NCI-H526 (cell line): ENCODE data around the gene SLC25A41.
A peak's percentile ranks its signal among the peaks of the same experiment; 100 is the strongest.

Experiments used
- DNase-seq, 2 experiments: peaks; one replicate each; lab custom pipeline; 2025; lab: John Stamatoyannopoulos, UW

The SLC25A41 gene

DNA sequence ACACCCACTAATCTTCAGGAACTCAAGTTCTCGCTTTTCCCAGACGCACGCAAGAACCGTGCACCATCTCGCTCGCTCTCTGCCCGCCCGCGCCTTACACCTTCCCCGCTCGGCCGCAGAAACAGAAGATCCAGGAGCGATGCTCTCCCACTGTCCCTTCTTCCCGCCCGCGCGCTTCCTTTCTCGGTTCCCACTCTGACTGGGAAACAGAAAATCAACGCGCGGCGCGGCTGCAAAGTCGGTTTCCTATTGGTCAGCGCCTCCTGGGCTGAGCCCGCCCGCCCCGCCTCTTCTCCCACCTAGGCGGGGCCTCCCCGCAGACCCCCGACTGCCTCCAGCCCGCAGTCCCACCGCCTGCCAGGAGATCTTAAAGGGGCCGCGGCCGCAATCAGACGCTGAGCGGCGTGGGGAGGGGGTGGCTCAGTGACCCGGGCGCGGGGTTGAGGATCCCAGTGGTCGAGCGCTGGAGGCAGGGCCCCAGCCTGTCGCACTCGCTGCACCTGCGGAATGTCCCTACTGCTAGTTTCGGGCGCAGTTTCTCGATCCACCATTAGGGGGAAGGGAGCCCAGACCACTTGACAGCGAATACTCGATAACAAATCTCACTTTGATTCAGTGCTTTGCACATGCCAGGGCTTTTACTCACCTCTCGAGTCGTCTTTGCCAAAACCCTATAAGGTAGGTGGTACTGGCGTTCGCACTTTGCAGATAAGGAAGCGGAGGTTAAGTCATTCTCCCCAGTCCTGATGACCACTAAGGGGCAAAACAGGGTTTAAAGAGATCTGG is 26.7 kb upstream of the SLC25A41 start:
- peak; percentile 91 to 97 for DNase-seq

DNA sequence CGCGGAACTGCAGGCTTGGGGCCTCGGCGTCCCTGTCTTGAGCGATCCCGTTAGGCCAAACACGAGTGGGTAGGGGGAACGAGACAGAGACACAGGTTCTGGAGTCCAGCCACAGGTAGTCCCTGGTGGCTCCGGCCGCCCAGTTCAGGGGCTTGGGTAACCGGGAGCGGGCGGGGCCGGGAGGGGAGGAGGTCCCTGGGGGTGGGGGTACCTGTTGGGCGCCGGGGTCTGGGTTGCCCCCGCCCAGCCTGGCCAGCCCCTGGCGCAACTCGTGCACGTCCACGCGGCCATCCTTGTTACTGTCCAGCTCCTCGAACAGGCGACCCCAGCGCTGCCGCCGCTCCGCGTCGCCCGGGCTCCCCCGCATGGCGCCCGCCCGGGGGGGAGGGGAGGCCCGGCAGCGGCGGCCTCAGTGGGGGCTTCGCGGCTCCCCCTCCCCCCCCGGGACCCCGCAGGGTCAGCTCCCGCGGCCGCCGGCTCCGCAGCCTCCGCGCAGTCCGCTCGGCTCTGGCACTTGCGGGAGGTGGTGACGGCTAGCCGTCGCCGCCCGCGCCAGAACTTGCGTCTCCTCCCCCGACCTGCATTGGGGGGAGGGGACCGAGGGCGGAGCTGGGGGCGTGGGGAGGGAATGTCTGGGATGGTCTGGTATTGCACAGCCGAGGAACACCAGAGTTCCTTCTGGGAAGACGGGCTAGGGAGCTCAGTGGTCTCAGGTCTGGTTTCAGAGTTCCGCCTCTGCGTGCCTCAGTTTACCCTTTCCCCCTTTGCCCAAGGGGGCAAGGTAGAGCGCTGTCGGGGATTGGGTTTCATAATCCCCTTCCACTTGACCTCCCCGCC is 25.9 kb upstream of the SLC25A41 start, which contains the start of gene SLC25A23:
Gene SLC25A23 (minus strand): TSS at position 531 of the 837 bp plus-strand sequence. CDS start 164 bp downstream, at position 367.
- DNase-seq, result peak; percentile 68 to 72

DNA sequence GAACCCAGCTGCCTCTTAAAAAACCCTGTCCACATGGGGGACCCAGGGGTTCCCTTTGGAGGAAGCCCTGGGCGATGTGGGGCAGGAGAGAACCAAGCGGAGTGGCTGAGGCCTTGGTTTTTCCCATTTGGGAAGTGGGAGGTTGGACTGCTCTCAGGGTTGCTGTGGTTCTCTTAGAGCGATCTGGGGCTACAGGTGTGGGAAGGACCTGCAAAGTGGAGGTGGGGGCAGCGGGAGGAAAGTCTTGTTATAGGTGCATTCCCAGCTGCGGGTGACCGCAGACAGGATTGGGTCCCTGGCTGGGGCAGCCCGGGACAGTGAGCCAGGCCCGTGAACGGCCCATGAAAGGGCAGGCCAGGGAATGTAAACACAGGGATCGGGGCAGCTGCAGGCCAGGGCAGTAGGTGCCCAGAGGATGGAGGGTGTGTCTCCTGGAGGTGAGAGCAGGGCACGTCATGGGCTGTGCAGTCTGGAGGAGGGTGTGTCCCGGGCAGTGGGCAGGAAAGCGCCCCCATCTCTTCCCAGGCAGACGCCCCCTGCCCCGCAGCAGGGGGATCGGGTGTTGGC is 25.2 kb upstream of the SLC25A41 start:
- no peak for DNase-seq

DNA sequence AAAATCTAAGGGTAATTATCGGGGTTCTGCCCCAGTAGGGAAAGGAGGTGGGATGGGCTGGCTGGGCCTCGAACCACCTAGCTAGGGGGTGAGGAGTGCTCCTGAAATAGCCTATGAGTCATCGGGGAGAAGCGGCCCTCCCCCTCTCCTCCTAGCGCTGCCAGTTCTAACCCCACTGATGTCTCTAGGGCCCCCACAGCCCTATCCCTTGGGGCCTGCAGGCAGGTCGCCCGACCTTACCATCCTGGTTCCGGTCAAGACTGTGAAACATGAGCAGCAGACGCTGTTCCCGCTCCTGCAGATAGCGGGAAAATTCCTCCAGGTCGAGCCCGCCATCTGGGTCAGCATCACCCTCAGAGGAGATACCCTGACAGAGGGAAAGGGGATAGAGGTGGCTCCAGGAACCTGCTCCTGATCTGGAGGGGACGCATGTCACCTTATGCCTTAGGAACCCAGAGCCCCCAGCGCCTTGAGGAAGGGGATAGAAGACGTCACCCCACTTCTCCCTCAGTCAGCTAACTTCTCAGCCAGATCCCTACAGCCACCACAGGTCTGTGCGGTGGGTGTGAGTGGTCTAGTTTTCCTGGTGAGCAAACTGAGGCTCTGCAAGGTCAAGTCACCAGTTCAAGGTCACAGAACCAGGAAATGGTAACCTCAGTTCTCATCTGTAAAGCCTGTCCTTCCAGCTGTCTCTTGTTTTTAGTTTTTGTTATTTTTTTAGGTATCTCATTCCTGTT is 24.6 kb upstream of the SLC25A41 start:
- DNase-seq, result no peak

DNA sequence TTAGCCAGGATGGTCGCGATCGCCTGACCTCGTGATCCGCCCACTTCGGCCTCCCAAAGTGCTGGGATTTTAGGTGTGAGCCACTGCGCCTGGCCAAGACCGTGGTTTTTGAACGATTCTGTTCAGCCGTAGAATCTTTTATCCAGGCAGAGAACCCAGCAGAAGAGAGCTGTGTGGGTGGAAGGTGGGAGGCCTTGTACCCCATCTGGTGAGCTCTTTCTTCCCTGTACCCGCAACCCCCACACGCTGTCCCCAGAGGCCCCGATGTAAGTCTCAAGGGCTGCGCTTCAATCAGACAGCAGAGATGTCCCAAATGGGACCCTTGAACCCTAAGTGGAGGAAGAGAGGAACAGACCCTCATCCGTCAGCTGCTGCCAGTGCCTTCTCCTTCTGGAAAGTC is 22.4 kb upstream of the SLC25A41 start:
- no peak for DNase-seq

DNA sequence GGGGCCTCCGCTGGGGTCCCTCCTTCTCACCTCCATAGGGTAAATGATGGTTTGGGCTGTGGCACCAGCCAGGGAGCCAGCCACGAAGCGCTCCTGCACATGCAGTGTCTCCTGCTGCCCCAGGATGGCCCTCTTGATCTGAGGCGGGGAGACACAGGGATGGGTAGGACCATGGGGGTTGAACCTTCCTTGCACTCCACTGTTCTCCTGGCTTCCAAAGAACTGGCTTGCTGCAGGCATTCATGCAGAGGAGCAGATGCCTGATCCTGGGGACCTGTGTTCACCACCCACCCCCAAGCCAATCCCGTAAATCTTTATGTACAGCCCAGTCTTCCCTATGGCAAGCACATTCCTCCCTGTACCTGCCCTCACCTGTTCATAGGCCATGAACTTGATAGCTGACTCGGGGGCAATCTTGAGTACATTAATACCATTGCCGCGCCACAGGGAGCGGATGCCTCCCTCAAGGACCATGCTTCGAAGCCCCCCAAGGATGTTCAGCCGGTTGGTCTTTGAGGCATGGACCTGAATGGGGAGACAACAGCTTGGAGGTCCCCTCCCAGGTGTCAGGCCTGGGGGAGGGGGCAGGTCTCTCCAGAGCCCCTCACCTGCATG is 20.5 kb upstream of the SLC25A41 start:
- no peak for DNase-seq

DNA sequence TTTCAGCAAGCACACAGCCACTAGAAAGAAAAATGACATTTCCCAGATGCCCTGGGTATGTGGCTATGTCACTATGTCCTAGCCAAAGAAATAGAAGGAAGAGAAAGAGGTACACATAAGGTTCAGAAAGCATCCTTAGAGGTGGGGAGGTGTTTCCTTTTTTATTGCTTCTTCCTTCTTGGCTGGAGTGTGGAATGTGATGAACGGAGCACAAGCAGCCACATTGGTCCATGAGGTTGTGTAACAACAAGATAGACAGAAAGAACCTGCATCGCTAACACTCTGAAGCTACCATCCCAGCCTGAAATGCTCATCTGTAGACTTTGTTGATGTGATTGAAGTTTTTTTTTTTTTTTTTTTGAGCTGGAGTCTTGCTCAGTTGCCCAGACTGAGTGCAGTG is 19.3 kb upstream of the SLC25A41 start:
- no peak for DNase-seq

DNA sequence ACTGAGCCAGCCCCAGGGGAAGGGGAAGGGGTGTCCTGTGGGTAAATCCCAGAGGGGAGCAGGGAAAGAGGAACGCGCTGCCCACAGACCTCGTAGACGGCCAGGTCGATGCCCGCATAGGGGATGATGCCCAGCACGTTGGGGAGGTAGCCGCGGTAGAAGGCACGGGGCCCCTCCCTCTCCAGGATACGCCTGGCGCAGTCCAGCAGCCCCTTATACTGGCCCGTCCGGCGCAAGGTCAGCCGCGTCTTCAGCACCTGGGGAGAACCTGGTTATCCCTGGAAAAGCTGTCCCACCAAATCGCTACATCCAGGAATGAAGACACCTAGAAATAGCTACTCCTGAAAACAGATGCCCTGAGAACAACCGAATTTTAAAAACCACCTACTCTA is 18.7 kb upstream of the SLC25A41 start:
- DNase-seq, result no peak

DNA sequence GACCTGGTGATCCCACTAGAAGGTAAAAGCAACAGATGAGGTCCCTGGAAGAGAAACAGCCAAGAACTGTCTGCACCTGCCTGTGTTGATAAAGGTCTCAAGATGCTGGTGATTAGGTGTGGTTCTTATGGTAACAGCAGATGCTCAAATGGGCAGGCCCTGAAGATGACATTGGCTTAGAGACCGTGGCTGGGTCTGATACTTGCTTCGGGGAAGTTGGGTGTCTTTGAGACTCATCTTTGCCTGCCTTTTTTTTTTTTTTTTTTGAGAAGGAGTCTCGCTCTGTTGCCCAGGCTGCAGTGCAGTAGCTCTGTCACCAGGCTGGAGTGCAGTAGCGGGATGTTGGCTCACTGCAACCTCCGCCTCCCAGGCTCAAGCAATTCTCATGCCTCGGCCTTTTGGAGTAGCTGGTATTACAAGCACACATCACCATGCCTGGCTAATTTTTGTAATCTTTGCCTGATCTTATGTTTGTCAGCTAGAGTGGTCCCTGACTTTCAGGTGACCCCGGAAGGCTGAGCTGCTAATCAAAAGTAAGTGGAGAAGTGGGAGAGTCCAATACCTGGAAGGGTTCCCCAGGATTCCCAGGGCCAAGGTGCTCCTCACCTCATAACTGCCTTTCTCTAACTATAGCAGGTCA is 18.1 kb upstream of the SLC25A41 start:
- no peak for DNase-seq

DNA sequence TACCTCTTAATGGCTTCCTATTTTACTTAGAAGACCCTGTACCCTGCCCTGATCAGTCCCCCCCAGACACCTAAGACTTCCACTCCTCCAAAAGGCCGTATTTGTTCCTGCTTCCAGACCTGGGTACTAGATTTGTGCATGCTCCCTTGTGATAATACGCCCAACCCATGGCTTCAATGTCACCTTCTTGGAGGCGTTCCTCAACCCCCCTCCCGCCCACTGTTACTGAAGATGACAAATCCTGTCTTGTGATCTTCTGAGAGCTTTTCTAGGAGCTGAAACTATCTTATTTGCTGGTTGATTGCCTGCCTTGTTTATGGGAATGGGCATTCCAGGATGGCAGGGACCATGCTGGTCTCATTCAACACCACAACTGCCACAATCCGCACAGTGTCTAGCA is 16.6 kb upstream of the SLC25A41 start:
- DNase-seq, result no peak

DNA sequence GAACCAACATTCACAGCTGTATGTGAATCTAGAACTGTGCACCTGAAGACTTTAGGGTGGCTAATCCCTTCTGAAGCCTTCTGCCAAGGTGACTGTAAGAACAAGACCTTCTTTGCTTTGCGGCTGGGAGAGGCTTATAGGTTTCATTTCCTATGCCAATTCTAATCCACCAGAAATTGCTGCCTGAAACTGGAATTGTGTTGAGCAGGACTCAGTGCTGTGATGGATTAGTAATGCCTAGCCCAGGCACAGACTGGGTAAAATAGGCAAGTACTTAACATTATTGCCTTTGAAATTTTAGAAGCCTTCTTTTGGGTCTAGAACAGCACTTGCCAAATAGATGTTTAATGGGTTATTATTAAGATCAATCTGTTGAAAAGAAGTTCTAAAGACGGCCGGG is 14.5 kb upstream of the SLC25A41 start:
- no peak for DNase-seq

DNA sequence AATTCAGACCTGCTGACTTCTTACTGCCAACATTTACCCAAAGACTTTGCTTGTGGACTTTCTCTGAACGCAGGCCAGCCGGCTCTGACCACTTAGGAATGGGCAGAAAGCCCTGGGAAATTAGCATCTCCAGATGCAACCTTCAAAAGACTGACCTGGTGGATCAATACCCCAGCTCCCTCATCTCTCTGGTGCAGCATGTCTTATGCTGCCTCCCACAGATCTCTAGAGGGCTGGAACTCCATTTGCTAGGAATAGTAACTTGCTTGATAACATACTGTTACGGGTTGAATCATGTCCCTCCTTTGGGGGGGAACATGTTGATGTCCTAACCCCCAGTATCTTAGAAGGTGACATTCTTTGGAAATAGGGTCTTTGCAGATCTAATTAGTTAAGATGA is 12.9 kb upstream of the SLC25A41 start:
- DNase-seq, result no peak

DNA sequence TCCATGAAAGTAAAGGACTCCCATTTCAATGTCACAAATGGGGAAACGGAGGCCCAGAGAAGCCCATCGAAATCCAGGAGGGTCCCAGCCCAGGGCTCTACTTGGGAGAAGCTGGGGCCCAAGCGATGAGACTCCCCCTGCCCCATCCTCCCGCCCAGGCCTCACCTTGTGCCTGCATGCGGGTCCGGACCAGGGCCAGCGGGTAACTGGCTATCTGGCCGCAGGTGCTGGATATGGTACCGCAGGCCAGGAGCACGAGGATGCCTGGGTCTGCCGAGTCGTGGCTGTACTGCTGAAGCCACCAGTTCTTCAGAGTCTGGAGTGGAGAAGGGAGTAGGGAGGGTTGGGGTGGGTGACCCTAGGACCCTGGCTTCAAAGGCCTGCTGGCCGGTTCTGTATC is 10.4 kb upstream of the SLC25A41 start:
- no peak for DNase-seq

DNA sequence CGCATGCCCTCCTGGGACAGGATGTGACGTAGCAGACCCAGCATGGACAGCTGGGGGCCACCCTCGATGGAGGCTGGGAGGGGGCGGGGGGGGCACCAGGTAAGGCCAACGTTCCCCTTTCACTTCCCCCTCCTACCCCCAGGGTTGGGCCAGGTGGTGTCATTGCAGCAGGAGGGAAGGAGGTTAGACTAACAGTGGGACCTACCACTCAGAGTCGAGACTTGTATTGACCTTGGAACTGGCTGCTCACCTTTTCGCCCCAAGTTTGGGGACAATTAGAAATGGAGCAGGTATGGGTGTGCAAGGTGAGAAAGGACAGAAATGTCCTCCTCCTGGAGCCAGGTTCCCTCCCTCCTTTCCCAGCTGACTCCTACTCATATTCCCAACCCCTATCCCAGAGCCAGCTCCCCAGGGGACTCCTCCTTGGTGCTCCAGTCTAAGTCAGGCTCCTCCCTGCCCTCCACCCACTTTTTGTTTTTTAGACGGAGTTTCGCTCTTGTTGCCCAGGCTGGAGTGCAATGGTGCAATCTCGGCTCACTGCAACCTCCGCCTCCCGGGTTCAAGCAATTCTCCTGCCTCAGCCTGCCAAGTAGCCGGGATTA is 8.6 kb upstream of the SLC25A41 start:
- no peak for DNase-seq

DNA sequence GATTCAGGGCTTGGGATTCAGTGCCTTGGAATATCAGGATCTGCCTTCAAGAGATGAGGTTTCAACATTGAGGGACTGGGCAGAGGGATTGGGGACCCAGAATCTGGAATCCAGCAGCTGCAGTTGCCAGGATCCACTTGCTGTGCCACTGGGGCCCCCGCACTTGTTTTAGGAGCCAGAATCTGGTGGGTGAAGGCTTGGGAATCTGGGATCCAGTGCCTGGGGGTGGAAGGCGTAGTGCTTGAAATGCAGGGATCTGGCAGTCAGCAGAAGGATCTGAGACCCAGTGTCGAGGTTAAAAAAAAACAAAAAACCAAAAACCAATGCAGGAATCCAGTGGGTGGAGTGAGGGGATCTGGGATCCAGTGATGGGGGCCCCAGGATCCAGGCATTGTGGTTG is 7.3 kb upstream of the SLC25A41 start:
- DNase-seq, result no peak

DNA sequence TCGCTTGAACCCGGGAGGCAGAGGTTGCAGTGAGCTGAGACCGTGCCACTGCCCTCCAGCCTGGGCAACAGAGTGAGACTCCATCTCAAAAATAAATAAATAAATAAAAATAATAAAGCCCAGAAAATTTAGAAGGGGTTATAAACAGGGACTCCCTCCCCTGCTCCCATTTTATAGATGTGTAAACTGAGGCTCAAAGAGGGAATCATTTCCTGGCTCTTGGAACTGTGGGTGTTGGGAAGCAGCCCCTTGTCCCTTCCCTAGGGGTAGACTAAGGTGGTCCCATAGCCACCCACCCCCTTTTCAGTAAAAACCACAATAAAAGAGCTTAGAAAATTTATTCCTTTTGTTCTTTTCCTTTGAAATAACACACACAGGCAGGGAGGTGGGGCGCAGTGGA is 6.2 kb upstream of the SLC25A41 start:
- DNase-seq, result no peak

DNA sequence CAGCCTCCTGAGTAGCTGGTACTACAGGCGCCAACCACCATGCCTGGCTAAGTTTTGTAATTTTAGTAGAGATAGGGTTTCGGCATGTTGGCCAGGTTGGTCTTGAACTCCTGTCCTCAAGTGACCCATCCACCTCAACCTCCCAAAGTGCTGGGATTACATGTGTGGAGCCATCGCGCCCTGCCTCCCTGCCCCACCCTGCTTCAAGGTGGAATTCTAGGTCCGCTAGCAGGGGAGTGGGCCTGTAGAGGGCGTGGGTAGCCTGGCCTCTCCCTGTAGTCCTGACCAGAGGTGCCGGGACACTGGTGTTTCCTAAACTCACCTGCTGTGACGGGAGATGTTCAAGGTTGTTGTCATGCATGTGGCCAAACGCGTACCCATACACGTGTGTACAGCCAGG is 398 bp downstream of the SLC25A41 start:
- no peak for DNase-seq

DNA sequence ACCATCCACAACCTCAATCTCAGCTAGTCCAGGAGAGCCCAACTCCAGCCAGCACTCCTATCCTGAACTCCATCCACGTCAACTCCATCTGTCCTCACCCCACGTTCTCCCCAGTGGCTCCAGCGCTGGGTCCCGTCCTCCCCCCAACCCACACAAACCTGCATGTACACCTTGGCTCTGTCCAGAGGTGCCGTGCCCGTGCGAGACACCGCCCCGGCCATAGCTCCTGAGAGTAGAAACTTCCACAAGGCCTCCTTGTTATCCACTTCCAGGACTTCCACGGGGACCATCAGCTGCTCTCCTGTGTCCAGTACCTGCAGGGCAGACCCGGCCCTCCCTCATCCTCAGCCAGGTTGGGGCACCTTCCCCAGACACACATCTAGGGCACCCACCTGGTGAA is 1.7 kb downstream of the SLC25A41 start:
- DNase-seq, result no peak

DNA sequence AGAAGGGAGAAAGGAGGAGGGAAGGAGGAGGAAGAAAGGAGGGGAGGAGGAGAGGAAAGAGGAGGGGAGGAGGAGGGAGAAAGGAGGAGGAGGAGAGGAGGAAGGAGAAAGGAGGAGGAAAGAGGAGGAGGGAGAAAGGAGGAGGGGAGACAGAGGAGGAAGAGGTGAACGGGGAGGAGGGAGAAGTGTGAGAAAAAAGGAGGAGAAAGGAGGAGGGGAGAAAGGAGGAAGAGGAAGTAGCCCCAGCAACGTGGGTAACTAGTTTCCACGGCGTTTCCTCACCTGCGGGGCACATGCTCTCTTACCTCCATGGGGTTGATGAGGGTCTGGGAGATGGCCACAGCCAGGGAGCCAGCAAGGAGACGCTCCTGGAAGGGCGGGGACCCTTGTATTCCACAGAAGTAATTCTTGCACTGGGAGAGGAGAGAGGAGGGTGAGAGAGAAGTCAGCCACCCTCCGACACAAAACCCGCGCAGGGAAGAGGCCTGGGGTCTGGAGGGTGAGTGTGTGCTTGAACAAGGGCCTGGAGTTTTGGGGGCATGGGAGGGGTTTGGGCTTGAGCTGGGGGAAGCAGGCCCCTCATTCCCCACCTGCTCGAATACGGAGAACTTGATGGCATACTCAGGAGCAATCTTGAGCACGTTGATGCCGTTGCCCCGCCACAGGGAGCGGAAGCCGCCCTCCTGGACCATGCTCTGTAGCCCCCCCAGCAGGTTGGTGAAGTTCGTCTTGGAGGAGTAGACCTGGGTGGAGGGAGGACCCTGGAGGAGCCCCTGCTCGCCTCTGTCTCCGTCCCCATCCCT is 3.9 kb downstream of the SLC25A41 start:
- DNase-seq, result no peak
